GM23338 (cell line): ENCODE data around the gene ADAMTS1. TPM values are rescaled to one million over a fixed set of nuclear protein-coding genes. Genes with fewer than 3 reads are reported as not detected.

ENCODE experiments used
- ATAC-seq: fragments of 200-7000 bp; cut with Tn5 transposase; 3 replicates; pipeline ENCODE4 v1.9.1; 2020
- DNase-seq: peaks from one replicate; pipeline ENCODE4 v3.0.0-alpha.2; 2015; ENCODE audit warnings: low spot score
- H2AFZ ChIP-seq: fragments of 200-600 bp; sonication (generic); 2 replicates; pipeline ENCODE4 v1.8.0; 2016; ENCODE audit warnings: antibody characterized with exemption, mild to moderate bottlenecking, moderate library complexity
- H3F3A ChIP-seq: fragments of 200-600 bp; sonication (generic); replicated peaks from 2 replicates; pipeline ENCODE4 v1.8.0; 2017; ENCODE audit warnings: antibody characterized with exemption, mixed run types, low read depth
- H3K27ac ChIP-seq: fragments of 200-600 bp; sonication (generic); 2 replicates; pipeline ENCODE4 v1.6.1; 2016; ENCODE audit warnings: low read depth
- H3K27me3 ChIP-seq: fragments of 200-600 bp; sonication (generic); 2 replicates; pipeline ENCODE4 v1.8.0; 2016; ENCODE audit warnings: mild to moderate bottlenecking, mixed run types, moderate library complexity; ENCODE audit not compliant: insufficient read depth
- H3K36me3 ChIP-seq: fragments of 200-600 bp; sonication (generic); 2 replicates; pipeline ENCODE4 v1.8.0; 2016; ENCODE audit warnings: mild to moderate bottlenecking; ENCODE audit not compliant: insufficient read depth
- H3K4me1 ChIP-seq: fragments of 200-600 bp; sonication (generic); 2 replicates; pipeline ENCODE4 v1.8.0; 2016; ENCODE audit warnings: mild to moderate bottlenecking, moderate library complexity; ENCODE audit not compliant: insufficient read depth
- H3K4me2 ChIP-seq: fragments of 200-600 bp; sonication (generic); 2 replicates; pipeline ENCODE4 v1.7.1; 2017; ENCODE audit warnings: mixed run types
- H3K4me3 ChIP-seq: fragments of 200-600 bp; sonication (generic); 2 replicates; pipeline ENCODE4 v1.6.1; 2016; ENCODE audit warnings: mixed run types
- H3K79me2 ChIP-seq: fragments of 200-600 bp; sonication (generic); replicated peaks from 2 replicates; pipeline ENCODE4 v1.8.0; 2017; ENCODE audit warnings: mild to moderate bottlenecking; ENCODE audit not compliant: insufficient read depth
- H3K9me2 ChIP-seq: fragments of 200-600 bp; sonication (generic); 2 replicates; pipeline ENCODE4 v1.8.0; 2017; ENCODE audit not compliant: insufficient read depth
- H4K20me1 ChIP-seq: fragments of 200-600 bp; sonication (generic); replicated peaks from 2 replicates; pipeline ENCODE4 v1.8.0; 2017; ENCODE audit warnings: mild to moderate bottlenecking; ENCODE audit not compliant: insufficient read depth
- H3K27ac Mint-ChIP-seq: 2 replicates; pipeline ENCODE4 v1.8.0; 2020; ENCODE audit warnings: inconsistent platforms, mild to moderate bottlenecking, moderate library complexity, mixed read lengths
- H3K27me3 Mint-ChIP-seq: 3 replicates; pipeline ENCODE4 v1.8.0; 2022; ENCODE audit warnings: low read depth, mild to moderate bottlenecking, moderate library complexity, mixed read lengths, inconsistent platforms; ENCODE audit not compliant: insufficient read depth, poor library complexity
- H3K36me3 Mint-ChIP-seq: 3 replicates; pipeline ENCODE4 v1.8.0; 2021; ENCODE audit warnings: low read depth, mild to moderate bottlenecking, inconsistent platforms, moderate library complexity, mixed read lengths
- H3K4me1 Mint-ChIP-seq: 3 replicates; pipeline ENCODE4 v1.8.0; 2020; ENCODE audit warnings: mild to moderate bottlenecking, inconsistent platforms, mixed read lengths
- H3K4me3 Mint-ChIP-seq: 3 replicates; pipeline ENCODE4 v1.8.0; 2021; ENCODE audit warnings: moderate library complexity, mild to moderate bottlenecking, inconsistent platforms, mixed read lengths
- H3K9me3 Mint-ChIP-seq: 3 replicates; pipeline ENCODE4 v1.8.0; 2020; ENCODE audit warnings: moderate library complexity, mild to moderate bottlenecking, inconsistent platforms, mixed read lengths
- CREB1 ChIP-seq: fragments of 250-450 bp; sonication (Bioruptor Pico); IDR thresholded peaks from 2 replicates; pipeline ENCODE4 v1.5.0; 2020; ENCODE audit warnings: low read depth, mild to moderate bottlenecking, moderate library complexity
- EZH2 ChIP-seq: fragments of 200-600 bp; sonication (generic); IDR thresholded peaks from one replicate; pipeline ENCODE4 v1.8.0; 2017; ENCODE audit warnings: antibody characterized with exemption, mild to moderate bottlenecking, low read depth; ENCODE audit not compliant: unreplicated experiment
- NANOG ChIP-seq: IDR thresholded peaks from 2 replicates; pipeline ENCODE4 v1.6.1; 2016; ENCODE audit warnings: antibody characterized with exemption, borderline replicate concordance
- STAT1 ChIP-seq: IDR thresholded peaks from one replicate; pipeline ENCODE4 v1.6.1; 2016; ENCODE audit warnings: antibody characterized with exemption; ENCODE audit not compliant: unreplicated experiment
- ZNF114 ChIP-seq: fragments of 250-450 bp; sonication (Bioruptor Pico); IDR thresholded peaks from 2 replicates; pipeline ENCODE4 v1.5.0; 2020; ENCODE audit warnings: mild to moderate bottlenecking, moderate library complexity
- ZNF331 ChIP-seq: fragments of 250-450 bp; sonication (Bioruptor Pico); IDR thresholded peaks from 2 replicates; pipeline ENCODE4 v1.5.0; 2020; ENCODE audit warnings: low read depth, mild to moderate bottlenecking, moderate library complexity
- polyA plus RNA-seq: library from polyadenylated mRNA; unstranded; fragments of >200 nt; fragmentation: Nextera tagmentation; extraction: Ambion mirVana; gene quantifications from 2 replicates; pipeline ENCODE4 v1.2.1, GENCODE V29; 2016
- total RNA-seq: library from RNA; depleted of rRNA; stranded (reverse); fragments of >200 nt; shearing (Covaris generic); gene quantifications from 2 replicates; pipeline ENCODE4 v1.2.3, GENCODE V29; 2014
- TF ChIP-seq, protein P1 (sequence below): IDR thresholded peaks from 2 replicates; pipeline ENCODE4 v1.6.1; 2016; ENCODE audit warnings: antibody characterized with exemption
- TF ChIP-seq, protein P2 (sequence below): fragments of 250-450 bp; sonication (Bioruptor Pico); IDR thresholded peaks from 2 replicates; pipeline ENCODE4 v1.5.0; 2020; ENCODE audit warnings: mild to moderate bottlenecking, moderate library complexity
- TF ChIP-seq, protein P3 (sequence below), 2 experiments: fragments of 200-600 bp in 1 of 2; sonication (generic) in 1 of 2; conservative IDR thresholded peaks; 2 replicates each; pipeline versions ENCODE4 v1.5.1 to v1.6.1; 2016 to 2017; ENCODE audit warnings: antibody characterized with exemption in 2 of 2, low read depth in 2 of 2, mild to moderate bottlenecking in 2 of 2, moderate library complexity in 1 of 2

Gene ADAMTS1
- total and polyA plus RNA-seq, 2 experiments from 2014 or later = 6.1 to 15.4 TPM

DNA sequence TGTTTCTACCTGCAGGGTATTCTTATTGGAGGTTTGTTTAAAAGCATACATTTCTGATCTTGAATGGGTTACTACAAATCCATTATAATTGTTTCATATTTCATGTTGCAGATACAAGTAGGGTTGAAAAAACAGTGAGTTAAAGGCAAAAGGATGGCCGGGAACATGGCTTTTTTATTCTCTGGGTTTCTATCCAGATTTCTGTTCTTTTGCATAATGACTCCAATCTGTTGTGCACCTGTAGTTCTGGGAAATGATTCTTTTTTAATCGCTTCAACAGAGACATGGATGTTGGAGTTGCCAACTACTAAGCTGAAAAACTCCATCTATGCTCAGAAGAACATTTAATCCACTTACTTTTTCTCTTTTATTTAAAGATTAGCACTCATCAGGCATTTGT, 2.7 kb upstream of the ADAMTS1 start (continued):
- TF ChIP-seq CREB1 (CRISPR knock-in tag) = no peak

DNA sequence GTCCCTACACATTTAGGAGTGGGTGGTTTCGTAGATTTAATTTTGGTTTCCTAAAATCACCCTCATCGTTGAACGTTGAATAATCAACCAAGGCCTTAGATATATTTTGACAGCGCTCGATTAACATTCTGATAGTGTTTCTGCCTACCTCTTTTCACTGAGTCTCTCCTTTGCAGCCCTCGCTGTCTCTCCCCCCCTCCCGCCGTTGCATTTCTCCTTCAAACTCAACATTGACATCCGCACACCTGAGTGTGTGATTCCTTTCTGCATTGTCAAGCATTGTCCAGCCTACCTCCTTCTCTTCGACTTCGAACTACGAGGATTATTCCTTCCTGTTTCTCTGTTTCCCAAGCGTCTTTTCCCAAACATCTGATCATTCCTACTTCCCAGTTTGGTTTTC, 1.8 kb upstream of the ADAMTS1 start:
- Histone ChIP-seq H3K36me3 (peaks cover 3% of the 10 kb centered on the region; the same call in 1 of the 2 replicates), H3K27ac (no peak overlapping the region), H3F3A (no peaks in the 10 kb centered on the region), H3K27me3 (peaks cover 39% of the 10 kb centered on the region), H3K4me2 (peak overlapping the region; percentile 92), H2AFZ (peak overlapping the region; percentile 35), H3K4me3 (peak overlapping the region; percentile 88), H4K20me1 (no peaks in the 10 kb centered on the region), H3K9me2 (no peaks in the 10 kb centered on the region), H3K4me1 (peaks cover 27% of the 10 kb centered on the region), H3K79me2 (peaks cover 19% of the 10 kb centered on the region)
- peaks cover 13% of the 10 kb centered on the region for H3K36me3 Mint-ChIP-seq
- ATAC-seq (no peak), DNase-seq (peak; percentile 23)
- peaks cover 37% of the 10 kb centered on the region for H3K27me3 Mint-ChIP-seq
- peaks cover 3% of the 10 kb centered on the region; the same call in 2 of the 3 replicates for H3K9me3 Mint-ChIP-seq
- H3K27ac Mint-ChIP-seq = no peak overlapping the region
- TF ChIP-seq EZH2 (no peak), ZNF114 (CRISPR knock-in tag) (no peak), ZNF331 (CRISPR knock-in tag) (no peak), NANOG (no peak), STAT1 (no peak), CREB1 (CRISPR knock-in tag) (no peak)
- TF ChIP-seq, protein P1, sequence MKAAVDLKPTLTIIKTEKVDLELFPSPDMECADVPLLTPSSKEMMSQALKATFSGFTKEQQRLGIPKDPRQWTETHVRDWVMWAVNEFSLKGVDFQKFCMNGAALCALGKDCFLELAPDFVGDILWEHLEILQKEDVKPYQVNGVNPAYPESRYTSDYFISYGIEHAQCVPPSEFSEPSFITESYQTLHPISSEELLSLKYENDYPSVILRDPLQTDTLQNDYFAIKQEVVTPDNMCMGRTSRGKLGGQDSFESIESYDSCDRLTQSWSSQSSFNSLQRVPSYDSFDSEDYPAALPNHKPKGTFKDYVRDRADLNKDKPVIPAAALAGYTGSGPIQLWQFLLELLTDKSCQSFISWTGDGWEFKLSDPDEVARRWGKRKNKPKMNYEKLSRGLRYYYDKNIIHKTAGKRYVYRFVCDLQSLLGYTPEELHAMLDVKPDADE = no peak
- TF ChIP-seq, protein P2, sequence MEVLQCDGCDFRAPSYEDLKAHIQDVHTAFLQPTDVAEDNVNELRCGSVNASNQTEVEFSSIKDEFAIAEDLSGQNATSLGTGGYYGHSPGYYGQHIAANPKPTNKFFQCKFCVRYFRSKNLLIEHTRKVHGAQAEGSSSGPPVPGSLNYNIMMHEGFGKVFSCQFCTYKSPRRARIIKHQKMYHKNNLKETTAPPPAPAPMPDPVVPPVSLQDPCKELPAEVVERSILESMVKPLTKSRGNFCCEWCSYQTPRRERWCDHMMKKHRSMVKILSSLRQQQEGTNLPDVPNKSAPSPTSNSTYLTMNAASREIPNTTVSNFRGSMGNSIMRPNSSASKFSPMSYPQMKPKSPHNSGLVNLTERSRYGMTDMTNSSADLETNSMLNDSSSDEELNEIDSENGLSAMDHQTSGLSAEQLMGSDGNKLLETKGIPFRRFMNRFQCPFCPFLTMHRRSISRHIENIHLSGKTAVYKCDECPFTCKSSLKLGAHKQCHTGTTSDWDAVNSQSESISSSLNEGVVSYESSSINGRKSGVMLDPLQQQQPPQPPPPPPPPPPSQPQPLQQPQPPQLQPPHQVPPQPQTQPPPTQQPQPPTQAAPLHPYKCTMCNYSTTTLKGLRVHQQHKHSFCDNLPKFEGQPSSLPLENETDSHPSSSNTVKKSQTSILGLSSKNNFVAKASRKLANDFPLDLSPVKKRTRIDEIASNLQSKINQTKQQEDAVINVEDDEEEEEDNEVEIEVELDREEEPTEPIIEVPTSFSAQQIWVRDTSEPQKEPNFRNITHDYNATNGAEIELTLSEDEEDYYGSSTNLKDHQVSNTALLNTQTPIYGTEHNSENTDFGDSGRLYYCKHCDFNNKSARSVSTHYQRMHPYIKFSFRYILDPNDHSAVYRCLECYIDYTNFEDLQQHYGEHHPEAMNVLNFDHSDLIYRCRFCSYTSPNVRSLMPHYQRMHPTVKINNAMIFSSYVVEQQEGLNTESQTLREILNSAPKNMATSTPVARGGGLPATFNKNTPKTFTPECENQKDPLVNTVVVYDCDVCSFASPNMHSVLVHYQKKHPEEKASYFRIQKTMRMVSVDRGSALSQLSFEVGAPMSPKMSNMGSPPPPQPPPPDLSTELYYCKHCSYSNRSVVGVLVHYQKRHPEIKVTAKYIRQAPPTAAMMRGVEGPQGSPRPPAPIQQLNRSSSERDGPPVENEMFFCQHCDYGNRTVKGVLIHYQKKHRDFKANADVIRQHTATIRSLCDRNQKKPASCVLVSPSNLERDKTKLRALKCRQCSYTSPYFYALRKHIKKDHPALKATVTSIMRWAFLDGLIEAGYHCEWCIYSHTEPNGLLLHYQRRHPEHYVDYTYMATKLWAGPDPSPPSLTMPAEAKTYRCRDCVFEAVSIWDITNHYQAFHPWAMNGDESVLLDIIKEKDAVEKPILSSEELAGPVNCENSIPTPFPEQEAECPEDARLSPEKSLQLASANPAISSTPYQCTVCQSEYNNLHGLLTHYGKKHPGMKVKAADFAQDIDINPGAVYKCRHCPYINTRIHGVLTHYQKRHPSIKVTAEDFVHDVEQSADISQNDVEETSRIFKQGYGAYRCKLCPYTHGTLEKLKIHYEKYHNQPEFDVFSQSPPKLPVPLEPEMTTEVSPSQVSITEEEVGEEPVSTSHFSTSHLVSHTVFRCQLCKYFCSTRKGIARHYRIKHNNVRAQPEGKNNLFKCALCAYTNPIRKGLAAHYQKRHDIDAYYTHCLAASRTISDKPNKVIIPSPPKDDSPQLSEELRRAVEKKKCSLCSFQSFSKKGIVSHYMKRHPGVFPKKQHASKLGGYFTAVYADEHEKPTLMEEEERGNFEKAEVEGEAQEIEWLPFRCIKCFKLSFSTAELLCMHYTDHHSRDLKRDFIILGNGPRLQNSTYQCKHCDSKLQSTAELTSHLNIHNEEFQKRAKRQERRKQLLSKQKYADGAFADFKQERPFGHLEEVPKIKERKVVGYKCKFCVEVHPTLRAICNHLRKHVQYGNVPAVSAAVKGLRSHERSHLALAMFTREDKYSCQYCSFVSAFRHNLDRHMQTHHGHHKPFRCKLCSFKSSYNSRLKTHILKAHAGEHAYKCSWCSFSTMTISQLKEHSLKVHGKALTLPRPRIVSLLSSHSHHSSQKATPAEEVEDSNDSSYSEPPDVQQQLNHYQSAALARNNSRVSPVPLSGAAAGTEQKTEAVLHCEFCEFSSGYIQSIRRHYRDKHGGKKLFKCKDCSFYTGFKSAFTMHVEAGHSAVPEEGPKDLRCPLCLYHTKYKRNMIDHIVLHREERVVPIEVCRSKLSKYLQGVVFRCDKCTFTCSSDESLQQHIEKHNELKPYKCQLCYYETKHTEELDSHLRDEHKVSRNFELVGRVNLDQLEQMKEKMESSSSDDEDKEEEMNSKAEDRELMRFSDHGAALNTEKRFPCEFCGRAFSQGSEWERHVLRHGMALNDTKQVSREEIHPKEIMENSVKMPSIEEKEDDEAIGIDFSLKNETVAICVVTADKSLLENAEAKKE (CRISPR knock-in tag) = no peak
- TF ChIP-seq, protein P3, sequence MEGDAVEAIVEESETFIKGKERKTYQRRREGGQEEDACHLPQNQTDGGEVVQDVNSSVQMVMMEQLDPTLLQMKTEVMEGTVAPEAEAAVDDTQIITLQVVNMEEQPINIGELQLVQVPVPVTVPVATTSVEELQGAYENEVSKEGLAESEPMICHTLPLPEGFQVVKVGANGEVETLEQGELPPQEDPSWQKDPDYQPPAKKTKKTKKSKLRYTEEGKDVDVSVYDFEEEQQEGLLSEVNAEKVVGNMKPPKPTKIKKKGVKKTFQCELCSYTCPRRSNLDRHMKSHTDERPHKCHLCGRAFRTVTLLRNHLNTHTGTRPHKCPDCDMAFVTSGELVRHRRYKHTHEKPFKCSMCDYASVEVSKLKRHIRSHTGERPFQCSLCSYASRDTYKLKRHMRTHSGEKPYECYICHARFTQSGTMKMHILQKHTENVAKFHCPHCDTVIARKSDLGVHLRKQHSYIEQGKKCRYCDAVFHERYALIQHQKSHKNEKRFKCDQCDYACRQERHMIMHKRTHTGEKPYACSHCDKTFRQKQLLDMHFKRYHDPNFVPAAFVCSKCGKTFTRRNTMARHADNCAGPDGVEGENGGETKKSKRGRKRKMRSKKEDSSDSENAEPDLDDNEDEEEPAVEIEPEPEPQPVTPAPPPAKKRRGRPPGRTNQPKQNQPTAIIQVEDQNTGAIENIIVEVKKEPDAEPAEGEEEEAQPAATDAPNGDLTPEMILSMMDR (conservative IDR thresholded peaks at IDR 0.05; ENCODE audit: low read depth in 2 of 2) = no peak
- H3K4me3 Mint-ChIP-seq = peak overlapping the region; percentile 93
- H3K4me1 Mint-ChIP-seq = peaks cover 31% of the 10 kb centered on the region
